K562 (cell line): ENCODE results near the gene HRAS. TPM values are rescaled to one million over a fixed set of nuclear protein-coding genes. Genes with fewer than 3 reads are reported as not detected.

Experiments
- E2F6 ChIP-seq, 2 experiments: IDR thresholded peaks; 2 replicates each; pipeline ENCODE4 v1.6.1; 2011; ENCODE audit warnings: borderline replicate concordance in 1 of 2, control low read depth in 1 of 2, low read depth in 1 of 2, low read length in 1 of 2, mild to moderate bottlenecking in 1 of 2, mixed read lengths in 1 of 2, moderate library complexity in 1 of 2; ENCODE audit not compliant: insufficient read depth in 1 of 2, insufficient read length in 1 of 2, poor library complexity in 1 of 2, severe bottlenecking in 1 of 2; ENCODE audit errors: extremely low read depth in 1 of 2
- EP300 ChIP-seq: IDR thresholded peaks from 2 replicates; pipeline ENCODE4 v1.6.1; 2012; ENCODE audit warnings: low read length, improper control_type of control experiment
- HNRNPUL1 ChIP-seq: fragments of 200-400 bp; formaldehyde crosslinking; IDR thresholded peaks from 2 replicates; pipeline ENCODE4 v1.6.1; 2017; ENCODE audit warnings: low read length
- HOXB6 ChIP-seq: fragments of 250-450 bp; sonication (Bioruptor Pico); IDR thresholded peaks from 2 replicates; pipeline ENCODE4 v1.5.1; 2022; ENCODE audit warnings: mild to moderate bottlenecking, borderline replicate concordance
- MAZ ChIP-seq, 2 experiments: fragments of 450-650 bp in 1 of 2; sonication (generic) in 1 of 2; formaldehyde crosslinking; IDR thresholded peaks in 1 of 2; conservative IDR thresholded peaks in 1 of 2; 2 replicates each; pipeline versions ENCODE4 v1.4.0 to v1.5.0; 2020; ENCODE audit warnings: mild to moderate bottlenecking in 1 of 2, missing genetic modification reagents in 1 of 2
- MTF1 ChIP-seq: fragments of 250-450 bp; sonication (Bioruptor Pico); IDR thresholded peaks from 2 replicates; pipeline ENCODE4 v1.9.0; 2021; ENCODE audit warnings: moderate library complexity, mild to moderate bottlenecking, inconsistent platforms, borderline replicate concordance
- MYC ChIP-seq, 2 experiments: fragments of 250-450 bp in 1 of 2; sonication (Bioruptor Pico) in 1 of 2; IDR thresholded peaks; 2 replicates each; pipeline versions ENCODE4 v1.5.1 to v1.6.1; 2012 to 2021; ENCODE audit warnings: low read depth in 2 of 2, borderline replicate concordance in 1 of 2, improper control_type of control experiment in 1 of 2, low read length in 1 of 2, mild to moderate bottlenecking in 1 of 2, moderate library complexity in 1 of 2
- NRF1 ChIP-seq, 2 experiments: fragments of 450-650 bp; IDR thresholded peaks in 1 of 2; conservative IDR thresholded peaks in 1 of 2; 2 replicates each; pipeline ENCODE4 v1.6.1; 2014; ENCODE audit warnings: mild to moderate bottlenecking in 2 of 2
- PHTF2 ChIP-seq: fragments of 250-450 bp; sonication (Bioruptor Pico); IDR thresholded peaks from 2 replicates; pipeline ENCODE4 v1.5.0; 2021; ENCODE audit warnings: mild to moderate bottlenecking
- POLR2AphosphoS5 ChIP-seq: IDR thresholded peaks from 2 replicates; pipeline ENCODE4 v1.6.1; 2011; ENCODE audit warnings: mild to moderate bottlenecking, low read depth, low read length, moderate library complexity; ENCODE audit not compliant: control insufficient read depth, insufficient read depth
- THRA ChIP-seq: fragments of 450-650 bp; IDR thresholded peaks from 2 replicates; pipeline ENCODE4 v1.6.1; 2017; ENCODE audit warnings: mild to moderate bottlenecking, moderate library complexity
- ZNF212 ChIP-seq: fragments of 450-650 bp; formaldehyde crosslinking; IDR thresholded peaks from 2 replicates; pipeline ENCODE4 v1.4.0; 2020; ENCODE audit warnings: mild to moderate bottlenecking
- ZNF232 ChIP-seq: sonication (generic); formaldehyde crosslinking; IDR thresholded peaks from 2 replicates; pipeline ENCODE4 v1.8.0; 2022; ENCODE audit warnings: mild to moderate bottlenecking, missing genetic modification reagents
- polyA plus RNA-seq, 8 experiments: library from polyadenylated mRNA; depleted of rRNA in 4 of 8; stranded (reverse) in 5 of 8; unstranded in 3 of 8; fragments of >200 nt; fragmentation: Nextera tagmentation in 2 of 8; fragmentation: Illumina TruSeq in 1 of 8; extraction: Ambion mirVana in 2 of 8; extraction: Trizol in 1 of 8; gene quantifications; 2 replicates each; pipeline versions ENCODE4 v1.2.1 to v1.2.3, GENCODE V29; 2011 to 2014; ENCODE audit warnings: inconsistent platforms in 1 of 8, missing spikeins in 1 of 8
- total RNA-seq, 7 experiments: library from RNA; depleted of rRNA in 6 of 7; stranded (reverse); fragments of >200 nt in 6 of 7; fragmentation: Illumina TruSeq in 2 of 7; extraction: Trizol in 2 of 7; gene quantifications; 2 replicates each; pipeline versions ENCODE4 v1.2.1 to v1.2.3, GENCODE V29; 2011 to 2021; ENCODE audit warnings: low replicate concordance in 1 of 7
- TF ChIP-seq, protein P1 (sequence below): fragments of 250-450 bp; sonication (Bioruptor Pico); IDR thresholded peaks from 2 replicates; pipeline ENCODE4 v1.4.0; 2020; ENCODE audit warnings: mild to moderate bottlenecking, moderate library complexity, borderline replicate concordance
- TF ChIP-seq, protein P2 (sequence below): fragments of 450-650 bp; IDR thresholded peaks from 2 replicates; pipeline ENCODE4 v1.6.1; 2016; ENCODE audit warnings: antibody characterized with exemption
- TF ChIP-seq, protein P3 (sequence below): fragments of 250-450 bp; sonication (Bioruptor Pico); IDR thresholded peaks from 2 replicates; pipeline ENCODE4 v1.4.0; 2020; ENCODE audit warnings: mild to moderate bottlenecking

HRAS gene
- total and polyA plus RNA-seq, 9 of the 15 experiments (the other 6 are each of a cell fraction or from before 2014, with no cell fraction given), result 2.8 to 73.5 (median 29.6) TPM

GRCh38 chr11:504053-504993 lies 31.1 kb downstream of the HRAS start (continued):
- TF ChIP-seq E2F6 (IDR thresholded peaks at IDR 0.05; ENCODE audit: borderline replicate concordance in 1 of 2, extremely low read depth in 1 of 2, insufficient read depth in 1 of 2, insufficient read length in 1 of 2, low read depth in 1 of 2, low read length in 1 of 2, poor library complexity in 1 of 2, severe bottlenecking in 1 of 2), result peak; percentile 23 to 57
- TF ChIP-seq ZNF212 (CRISPR knock-in tag), result no peak
- TF ChIP-seq, protein P1, sequence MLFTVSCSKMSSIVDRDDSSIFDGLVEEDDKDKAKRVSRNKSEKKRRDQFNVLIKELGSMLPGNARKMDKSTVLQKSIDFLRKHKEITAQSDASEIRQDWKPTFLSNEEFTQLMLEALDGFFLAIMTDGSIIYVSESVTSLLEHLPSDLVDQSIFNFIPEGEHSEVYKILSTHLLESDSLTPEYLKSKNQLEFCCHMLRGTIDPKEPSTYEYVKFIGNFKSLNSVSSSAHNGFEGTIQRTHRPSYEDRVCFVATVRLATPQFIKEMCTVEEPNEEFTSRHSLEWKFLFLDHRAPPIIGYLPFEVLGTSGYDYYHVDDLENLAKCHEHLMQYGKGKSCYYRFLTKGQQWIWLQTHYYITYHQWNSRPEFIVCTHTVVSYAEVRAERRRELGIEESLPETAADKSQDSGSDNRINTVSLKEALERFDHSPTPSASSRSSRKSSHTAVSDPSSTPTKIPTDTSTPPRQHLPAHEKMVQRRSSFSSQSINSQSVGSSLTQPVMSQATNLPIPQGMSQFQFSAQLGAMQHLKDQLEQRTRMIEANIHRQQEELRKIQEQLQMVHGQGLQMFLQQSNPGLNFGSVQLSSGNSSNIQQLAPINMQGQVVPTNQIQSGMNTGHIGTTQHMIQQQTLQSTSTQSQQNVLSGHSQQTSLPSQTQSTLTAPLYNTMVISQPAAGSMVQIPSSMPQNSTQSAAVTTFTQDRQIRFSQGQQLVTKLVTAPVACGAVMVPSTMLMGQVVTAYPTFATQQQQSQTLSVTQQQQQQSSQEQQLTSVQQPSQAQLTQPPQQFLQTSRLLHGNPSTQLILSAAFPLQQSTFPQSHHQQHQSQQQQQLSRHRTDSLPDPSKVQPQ (CRISPR knock-in tag), result no peak
- no peak; a peak in 1 of 4 replicates for TF ChIP-seq NRF1 (conservative IDR thresholded peaks at IDR 0.05 in 1 of 2, IDR thresholded peaks at IDR 0.05 in 1 of 2)
- TF ChIP-seq PHTF2, result no peak
- peak; percentile 45; the same call in 1 of the 2 replicates for TF ChIP-seq MYC (IDR thresholded peaks at IDR 0.05; ENCODE audit: low read depth, low read length)
- TF ChIP-seq MYC (CRISPR knock-in tag; IDR thresholded peaks at IDR 0.05; ENCODE audit: borderline replicate concordance, low read depth), result 0 out of 2 replicates have a peak, but pooled peaks have one; percentile 26
- TF ChIP-seq HNRNPUL1, result no peak
- no peak for TF ChIP-seq HOXB6 (CRISPR knock-in tag)
- TF ChIP-seq EP300, result no peak
- TF ChIP-seq THRA, result no peak
- no peak for TF ChIP-seq ZNF232 (CRISPR knock-in tag)
- TF ChIP-seq MAZ (CRISPR knock-in tag; conservative IDR thresholded peaks at IDR 0.05 in 1 of 2, IDR thresholded peaks at IDR 0.05 in 1 of 2), result peak; percentile 34 to 86; a peak in 3 of 4 replicates
- no peak for TF ChIP-seq POLR2AphosphoS5
- TF ChIP-seq, protein P2, sequence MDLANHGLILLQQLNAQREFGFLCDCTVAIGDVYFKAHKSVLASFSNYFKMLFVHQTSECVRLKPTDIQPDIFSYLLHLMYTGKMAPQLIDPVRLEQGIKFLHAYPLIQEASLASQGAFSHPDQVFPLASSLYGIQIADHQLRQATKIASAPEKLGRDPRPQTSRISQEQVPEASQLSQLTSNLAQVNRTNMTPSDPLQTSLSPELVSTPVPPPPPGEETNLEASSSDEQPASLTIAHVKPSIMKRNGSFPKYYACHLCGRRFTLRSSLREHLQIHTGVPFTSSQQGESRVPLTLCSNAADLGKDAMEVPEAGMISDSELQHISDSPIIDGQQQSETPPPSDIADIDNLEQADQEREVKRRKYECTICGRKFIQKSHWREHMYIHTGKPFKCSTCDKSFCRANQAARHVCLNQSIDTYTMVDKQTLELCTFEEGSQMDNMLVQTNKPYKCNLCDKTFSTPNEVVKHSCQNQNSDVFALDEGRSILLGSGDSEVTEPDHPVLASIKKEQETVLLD, result no peak
- no peak for TF ChIP-seq MTF1 (CRISPR knock-in tag)
- TF ChIP-seq, protein P3, sequence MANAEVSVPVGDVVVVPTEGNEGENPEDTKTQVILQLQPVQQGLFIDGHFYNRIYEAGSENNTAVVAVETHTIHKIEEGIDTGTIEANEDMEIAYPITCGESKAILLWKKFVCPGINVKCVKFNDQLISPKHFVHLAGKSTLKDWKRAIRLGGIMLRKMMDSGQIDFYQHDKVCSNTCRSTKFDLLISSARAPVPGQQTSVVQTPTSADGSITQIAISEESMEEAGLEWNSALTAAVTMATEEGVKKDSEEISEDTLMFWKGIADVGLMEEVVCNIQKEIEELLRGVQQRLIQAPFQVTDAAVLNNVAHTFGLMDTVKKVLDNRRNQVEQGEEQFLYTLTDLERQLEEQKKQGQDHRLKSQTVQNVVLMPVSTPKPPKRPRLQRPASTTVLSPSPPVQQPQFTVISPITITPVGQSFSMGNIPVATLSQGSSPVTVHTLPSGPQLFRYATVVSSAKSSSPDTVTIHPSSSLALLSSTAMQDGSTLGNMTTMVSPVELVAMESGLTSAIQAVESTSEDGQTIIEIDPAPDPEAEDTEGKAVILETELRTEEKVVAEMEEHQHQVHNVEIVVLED (CRISPR knock-in tag), result peak; percentile 12; the same call in 1 of the 2 replicates
